BJ (cell line): Measurements from ENCODE around the gene CST5. TPM values are rescaled to one million over a fixed set of nuclear protein-coding genes. Genes with fewer than 3 reads are reported as not detected.
"Not testable (repeated sequence)": the region's sequence is repeated elsewhere in the genome, so short reads cannot be mapped to it uniquely, and the experiment has no call there.

Experiments used
- CTCF ChIA-PET: fragments of 350-600 bp; formaldehyde crosslinking; extraction: SDS; loops from one replicate; lab custom pipeline; 2021; ENCODE audit warnings: antibody characterized with exemption, inconsistent platforms; lab: Yijun Ruan, JAX
- POLR2A ChIA-PET: fragments of 300-600 bp; sonication (Branson Sonifier 250); formaldehyde crosslinking; extraction: SDS; loops from one replicate; lab custom pipeline; 2021; ENCODE audit warnings: antibody characterized with exemption; lab: Charles Lee
- DNase-seq: peaks from one replicate; pipeline ENCODE4 v3.0.0-alpha.2; 2011; ENCODE audit warnings: low read depth
- H3K27me3 ChIP-seq: 2 replicates; pipeline ENCODE4 v1.6.0; 2011; ENCODE audit warnings: low read length; ENCODE audit not compliant: control insufficient read depth, insufficient read depth
- H3K36me3 ChIP-seq: 2 replicates; pipeline ENCODE4 v1.5.1; 2011; ENCODE audit warnings: low read length; ENCODE audit not compliant: control insufficient read depth, insufficient read depth
- H3K4me3 ChIP-seq: 2 replicates; pipeline ENCODE4 v1.5.1; 2011; ENCODE audit warnings: low read depth, mild to moderate bottlenecking, control low read depth, low read length
- CTCF ChIP-seq: IDR thresholded peaks from 2 replicates; pipeline ENCODE4 v1.5.1; 2011; ENCODE audit warnings: low read depth, mild to moderate bottlenecking, control low read depth, inconsistent platforms, low read length, moderate library complexity; ENCODE audit not compliant: insufficient read depth
- polyA plus RNA-seq: library from polyadenylated mRNA; depleted of rRNA; stranded (reverse); fragments of >200 nt; gene quantifications from 2 replicates; pipeline ENCODE4 v1.2.3, GENCODE V29; 2011

CST5 gene
- polyA plus RNA-seq, 1 experiment: not detected

- no peak for DNase-seq
- no peak overlapping the region for H3K4me3 ChIP-seq
- no peaks in the 10 kb centered on the region for H3K36me3 ChIP-seq
- ChIA-PET POLR2A (no interaction called here), CTCF (no interaction called here)
- H3K27me3 ChIP-seq: no peaks in the 10 kb centered on the region
- TF ChIP-seq CTCF: no peak
These were observed 22.8 kb downstream of the CST5 start for GRCh38 chr20:23856736-23857135.

- CTCF ChIA-PET: no interaction called here
- Histone ChIP-seq H3K36me3 (no peaks in the 10 kb centered on the region), H3K4me3 (no peak overlapping the region), H3K27me3 (no peaks in the 10 kb centered on the region)
- no peak for DNase-seq
- TF ChIP-seq CTCF: no peak
- POLR2A ChIA-PET: no interaction called here
These were observed 23.3 kb downstream of the CST5 start for GRCh38 chr20:23856226-23856625.

- H3K4me3 ChIP-seq: no peak overlapping the region
- no peaks in the 10 kb centered on the region for H3K27me3 ChIP-seq
- no peaks in the 10 kb centered on the region for H3K36me3 ChIP-seq
- ChIA-PET CTCF (interaction anchor here (0.7 kb wide), 1 partner anchor 10 kb away, joined by 3 read pairs; no protein-coding TSS in a partner anchor), POLR2A (no interaction called here)
- DNase-seq: no peak
- no peak for TF ChIP-seq CTCF
These were observed 37.9 kb downstream of the CST5 start for GRCh38 chr20:23841693-23842092.

GRCh38 chr20:23835716-23836115 lies 43.8 kb downstream of the CST5 start:
- H3K27me3 ChIP-seq: no peaks in the 10 kb centered on the region; the same call in 1 of the 2 replicates
- no peak overlapping the region for H3K4me3 ChIP-seq
- H3K36me3 ChIP-seq: no peaks in the 10 kb centered on the region
- no peak for DNase-seq
- ChIA-PET POLR2A (no interaction called here), CTCF (interaction anchor here (0.8 kb wide), 1 partner anchor 10 kb away, joined by 3 read pairs; no protein-coding TSS in a partner anchor)
- no peak for TF ChIP-seq CTCF

GRCh38 chr20:23832775-23833513 lies 46.6 kb downstream of the CST5 start:
- H3K36me3 ChIP-seq: no peaks in the 10 kb centered on the region
- no peak for TF ChIP-seq CTCF
- POLR2A ChIA-PET: no interaction called here
- no peak overlapping the region for H3K4me3 ChIP-seq
- CTCF ChIA-PET: interaction anchor here (0.9 kb wide), 1 partner anchor 9 kb away, joined by 3 read pairs; no protein-coding TSS in a partner anchor
- DNase-seq: no peak
- H3K27me3 ChIP-seq: no peaks in the 10 kb centered on the region; the same call in 1 of the 2 replicates

GRCh38 chr20:23831961-23832360 lies 47.6 kb downstream of the CST5 start:
- H3K36me3 ChIP-seq, POLR2A ChIA-PET, H3K4me3 ChIP-seq, H3K27me3 ChIP-seq: not testable (repeated sequence)
- DNase-seq: peak; percentile 8
- CTCF ChIA-PET: interaction anchor here (0.9 kb wide), 1 partner anchor 10 kb away, joined by 3 read pairs; no protein-coding TSS in a partner anchor
